ENCODE results near the gene PIK3C2A.
"Not testable (repeated sequence)": the region's sequence is repeated elsewhere in the genome, so short reads cannot be mapped to it uniquely, and the experiment has no call there.

The PIK3C2A gene

DNA sequence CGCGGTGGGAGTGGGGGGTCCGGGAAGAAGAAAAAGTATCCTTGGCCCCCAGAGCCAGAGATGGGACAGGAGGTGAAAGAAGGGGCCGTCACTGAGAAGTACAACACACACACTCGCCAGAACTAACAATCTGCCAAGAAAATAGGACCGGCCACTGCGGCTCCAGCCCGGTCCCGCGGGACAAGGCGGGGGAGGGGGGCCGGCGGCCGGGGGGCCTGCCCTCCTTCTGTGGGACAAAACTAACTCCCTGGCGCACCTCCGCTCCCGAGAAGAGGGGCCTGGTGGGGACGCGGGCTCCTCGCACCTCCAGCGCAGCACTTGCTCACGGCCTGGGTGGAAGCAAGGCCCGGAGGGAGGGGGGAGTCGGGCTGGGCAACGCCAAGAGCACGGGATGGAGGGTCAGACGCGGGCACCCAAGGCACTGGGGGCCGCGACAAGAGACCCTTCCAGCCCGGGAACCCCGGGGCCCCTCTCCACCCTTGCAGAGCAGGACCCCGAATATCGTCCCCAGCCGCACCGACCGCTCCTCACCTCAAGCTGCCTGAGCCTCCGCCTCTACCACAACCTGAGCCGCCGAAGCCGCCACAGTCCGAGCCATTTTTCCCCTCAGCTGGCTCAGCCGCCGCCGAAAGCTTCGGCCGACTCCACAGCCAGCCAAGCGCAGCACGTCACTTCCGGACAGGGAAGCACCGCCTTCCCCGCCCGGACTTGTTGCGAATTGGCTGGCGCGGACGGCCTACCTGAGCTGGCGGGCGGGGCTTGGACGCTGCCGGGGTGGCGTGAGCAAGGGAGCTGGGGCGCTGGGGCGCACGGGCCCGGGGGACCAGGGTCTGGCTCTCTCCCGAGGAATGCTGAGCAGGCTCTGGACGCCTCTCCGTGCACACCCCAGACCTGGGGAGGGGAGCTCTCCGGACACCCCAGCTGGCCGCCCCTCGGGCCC lies at the start of gene PIK3C2A:
Gene PIK3C2A (minus strand): TSS at position 670 of the 940 bp plus-strand sequence. CDS start 38,245 bp downstream, outside the sequence.
- DNase-seq (ENCODE audit: extremely low read depth, low read depth) = peak; percentile 74
- TF ChIP-seq CTCF (IDR thresholded peaks at IDR 0.05; ENCODE audit: low read depth, low read length) = no peak

DNA sequence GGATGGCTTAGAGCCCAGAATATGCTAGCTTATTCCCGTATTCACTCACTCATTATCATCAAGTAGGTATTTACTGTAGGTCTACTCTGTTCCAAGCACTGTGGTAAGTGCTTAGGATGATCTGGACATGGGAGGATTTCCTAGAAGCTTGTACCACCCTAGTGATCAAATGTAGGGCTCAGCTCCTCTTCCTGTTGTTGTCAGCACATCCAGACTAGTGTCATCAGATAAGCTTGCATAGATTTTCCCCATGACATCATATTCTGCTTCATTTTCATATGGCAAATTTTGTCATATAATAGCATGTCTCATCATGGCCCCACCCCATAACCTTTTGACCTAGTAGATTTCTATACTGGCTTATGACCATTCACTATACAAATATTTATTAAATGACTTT lies 49.4 kb upstream of the PIK3C2A start:
- no peak for DNase-seq (ENCODE audit: extremely low read depth, low read depth)
- TF ChIP-seq CTCF (IDR thresholded peaks at IDR 0.05; ENCODE audit: low read depth, low read length) = no peak

GRCh38 chr11:17256512-17256911 lies 48.7 kb upstream of the PIK3C2A start:
- peak; percentile 94 for DNase-seq (ENCODE audit: extremely low read depth, low read depth)

DNA sequence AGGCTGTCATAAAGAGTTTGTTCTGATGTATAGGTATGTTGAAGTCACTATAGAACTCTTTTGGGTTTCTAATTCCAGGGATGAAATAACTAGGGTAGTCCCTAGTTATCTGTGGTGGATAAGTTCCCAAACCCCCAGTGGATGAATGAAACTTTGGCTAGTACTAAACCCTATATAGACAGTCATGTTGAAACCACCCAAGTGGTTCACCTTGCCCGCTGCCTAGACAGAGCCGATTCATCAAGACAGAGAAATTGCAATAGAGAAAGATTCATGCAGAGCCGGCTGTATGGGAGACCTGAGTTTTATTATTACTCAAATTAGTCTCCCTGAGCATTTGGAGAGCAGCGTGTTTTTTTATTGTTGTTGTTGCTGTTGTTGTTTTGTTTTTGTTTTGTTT lies 44.9 kb upstream of the PIK3C2A start:
- TF ChIP-seq CTCF (IDR thresholded peaks at IDR 0.05; ENCODE audit: low read depth, low read length) = no peak

More at GRCh38 chr11:17256512-17256911, 48.7 kb upstream of the PIK3C2A start:
- no peak for TF ChIP-seq CTCF (IDR thresholded peaks at IDR 0.05; ENCODE audit: low read depth, low read length)

GRCh38 chr11:17250561-17251350 lies 43.0 kb upstream of the PIK3C2A start:
- no peak for TF ChIP-seq CTCF (IDR thresholded peaks at IDR 0.05; ENCODE audit: low read depth, low read length)
- DNase-seq (ENCODE audit: extremely low read depth, low read depth) = no peak

More for the DNA sequence above, 44.9 kb upstream of the PIK3C2A start:
- DNase-seq (ENCODE audit: extremely low read depth, low read depth) = no peak

GRCh38 chr11:17244046-17244445 lies 36.3 kb upstream of the PIK3C2A start:
- TF ChIP-seq CTCF (IDR thresholded peaks at IDR 0.05; ENCODE audit: low read depth, low read length) = no peak
- DNase-seq (ENCODE audit: extremely low read depth, low read depth) = no peak

GRCh38 chr11:17242954-17243353 lies 35.2 kb upstream of the PIK3C2A start:
- not testable (repeated sequence) for DNase-seq (ENCODE audit: extremely low read depth, low read depth)
